GM12872 (cell line): ENCODE data around the gene KBTBD8.

Source experiments
- CTCF ChIP-seq: IDR thresholded peaks from 3 replicates; pipeline ENCODE4 v1.5.1; 2011; ENCODE audit warnings: low read depth, mild to moderate bottlenecking, low read length, moderate library complexity; ENCODE audit not compliant: insufficient read depth

Gene KBTBD8

GRCh38 chr3:66997560-66998112 lies 471 bp upstream of the KBTBD8 start:
- TF ChIP-seq CTCF: no peak

GRCh38 chr3:66998904-66999235 lies 763 bp downstream of the KBTBD8 start:
- no peak for TF ChIP-seq CTCF

GRCh38 chr3:67000009-67000408 lies 1.9 kb downstream of the KBTBD8 start:
- no peak for TF ChIP-seq CTCF

GRCh38 chr3:67001086-67001861 lies 3.2 kb downstream of the KBTBD8 start:
- TF ChIP-seq CTCF: no peak

GRCh38 chr3:67005974-67006373 lies 7.9 kb downstream of the KBTBD8 start:
- TF ChIP-seq CTCF: no peak

- TF ChIP-seq CTCF: no peak
Measured at GRCh38 chr3:67006460-67006859, 8.4 kb downstream of the KBTBD8 start.

- TF ChIP-seq CTCF: no peak
Measured at GRCh38 chr3:67008388-67008787, 10.3 kb downstream of the KBTBD8 start.

- no peak for TF ChIP-seq CTCF
Measured at GRCh38 chr3:67009716-67010115, 11.6 kb downstream of the KBTBD8 start.
